GM23338 (cell line): Measurements from ENCODE around the gene ETHE1. TPM values are rescaled to one million over a fixed set of nuclear protein-coding genes. Genes with fewer than 3 reads are reported as not detected.
A peak's percentile ranks its signal among the peaks of the same experiment; 100 is the strongest.

Experiments
- ATAC-seq: fragments of 200-7000 bp; cut with Tn5 transposase; 3 replicates; pipeline ENCODE4 v1.9.1; 2020
- DNase-seq: peaks from one replicate; pipeline ENCODE4 v3.0.0-alpha.2; 2015; ENCODE audit warnings: low spot score
- H2AFZ ChIP-seq: fragments of 200-600 bp; sonication (generic); 2 replicates; pipeline ENCODE4 v1.8.0; 2016; ENCODE audit warnings: antibody characterized with exemption, mild to moderate bottlenecking, moderate library complexity
- H3F3A ChIP-seq: fragments of 200-600 bp; sonication (generic); replicated peaks from 2 replicates; pipeline ENCODE4 v1.8.0; 2017; ENCODE audit warnings: antibody characterized with exemption, mixed run types, low read depth
- H3K27ac ChIP-seq: fragments of 200-600 bp; sonication (generic); 2 replicates; pipeline ENCODE4 v1.6.1; 2016; ENCODE audit warnings: low read depth
- H3K27me3 ChIP-seq: fragments of 200-600 bp; sonication (generic); 2 replicates; pipeline ENCODE4 v1.8.0; 2016; ENCODE audit warnings: mild to moderate bottlenecking, mixed run types, moderate library complexity; ENCODE audit not compliant: insufficient read depth
- H3K36me3 ChIP-seq: fragments of 200-600 bp; sonication (generic); 2 replicates; pipeline ENCODE4 v1.8.0; 2016; ENCODE audit warnings: mild to moderate bottlenecking; ENCODE audit not compliant: insufficient read depth
- H3K4me1 ChIP-seq: fragments of 200-600 bp; sonication (generic); 2 replicates; pipeline ENCODE4 v1.8.0; 2016; ENCODE audit warnings: mild to moderate bottlenecking, moderate library complexity; ENCODE audit not compliant: insufficient read depth
- H3K4me2 ChIP-seq: fragments of 200-600 bp; sonication (generic); 2 replicates; pipeline ENCODE4 v1.7.1; 2017; ENCODE audit warnings: mixed run types
- H3K4me3 ChIP-seq: fragments of 200-600 bp; sonication (generic); 2 replicates; pipeline ENCODE4 v1.6.1; 2016; ENCODE audit warnings: mixed run types
- H3K79me2 ChIP-seq: fragments of 200-600 bp; sonication (generic); replicated peaks from 2 replicates; pipeline ENCODE4 v1.8.0; 2017; ENCODE audit warnings: mild to moderate bottlenecking; ENCODE audit not compliant: insufficient read depth
- H3K9me2 ChIP-seq: fragments of 200-600 bp; sonication (generic); 2 replicates; pipeline ENCODE4 v1.8.0; 2017; ENCODE audit not compliant: insufficient read depth
- H4K20me1 ChIP-seq: fragments of 200-600 bp; sonication (generic); replicated peaks from 2 replicates; pipeline ENCODE4 v1.8.0; 2017; ENCODE audit warnings: mild to moderate bottlenecking; ENCODE audit not compliant: insufficient read depth
- H3K27ac Mint-ChIP-seq: 2 replicates; pipeline ENCODE4 v1.8.0; 2020; ENCODE audit warnings: inconsistent platforms, mild to moderate bottlenecking, moderate library complexity, mixed read lengths
- H3K27me3 Mint-ChIP-seq: 3 replicates; pipeline ENCODE4 v1.8.0; 2022; ENCODE audit warnings: low read depth, mild to moderate bottlenecking, moderate library complexity, mixed read lengths, inconsistent platforms; ENCODE audit not compliant: insufficient read depth, poor library complexity
- H3K36me3 Mint-ChIP-seq: 3 replicates; pipeline ENCODE4 v1.8.0; 2021; ENCODE audit warnings: low read depth, mild to moderate bottlenecking, inconsistent platforms, moderate library complexity, mixed read lengths
- H3K4me1 Mint-ChIP-seq: 3 replicates; pipeline ENCODE4 v1.8.0; 2020; ENCODE audit warnings: mild to moderate bottlenecking, inconsistent platforms, mixed read lengths
- H3K4me3 Mint-ChIP-seq: 3 replicates; pipeline ENCODE4 v1.8.0; 2021; ENCODE audit warnings: moderate library complexity, mild to moderate bottlenecking, inconsistent platforms, mixed read lengths
- H3K9me3 Mint-ChIP-seq: 3 replicates; pipeline ENCODE4 v1.8.0; 2020; ENCODE audit warnings: moderate library complexity, mild to moderate bottlenecking, inconsistent platforms, mixed read lengths
- EZH2 ChIP-seq: fragments of 200-600 bp; sonication (generic); IDR thresholded peaks from one replicate; pipeline ENCODE4 v1.8.0; 2017; ENCODE audit warnings: antibody characterized with exemption, mild to moderate bottlenecking, low read depth; ENCODE audit not compliant: unreplicated experiment
- EZH2phosphoT487 ChIP-seq: fragments of 200-600 bp; sonication (generic); IDR thresholded peaks from one replicate; pipeline ENCODE4 v1.8.1; 2018; ENCODE audit warnings: antibody characterized with exemption; ENCODE audit not compliant: unreplicated experiment
- POLR2AphosphoS5 ChIP-seq: IDR thresholded peaks from 2 replicates; pipeline ENCODE4 v1.6.1; 2016; ENCODE audit warnings: antibody characterized with exemption, low read depth
- STAT1 ChIP-seq: IDR thresholded peaks from one replicate; pipeline ENCODE4 v1.6.1; 2016; ENCODE audit warnings: antibody characterized with exemption; ENCODE audit not compliant: unreplicated experiment
- ZNF331 ChIP-seq: fragments of 250-450 bp; sonication (Bioruptor Pico); IDR thresholded peaks from 2 replicates; pipeline ENCODE4 v1.5.0; 2020; ENCODE audit warnings: low read depth, mild to moderate bottlenecking, moderate library complexity
- ZNF462 ChIP-seq: fragments of 250-450 bp; sonication (Bioruptor Pico); IDR thresholded peaks from 2 replicates; pipeline ENCODE4 v1.5.0; 2020; ENCODE audit warnings: mild to moderate bottlenecking, moderate library complexity
- polyA plus RNA-seq: library from polyadenylated mRNA; unstranded; fragments of >200 nt; fragmentation: Nextera tagmentation; extraction: Ambion mirVana; gene quantifications from 2 replicates; pipeline ENCODE4 v1.2.1, GENCODE V29; 2016
- total RNA-seq: library from RNA; depleted of rRNA; stranded (reverse); fragments of >200 nt; shearing (Covaris generic); gene quantifications from 2 replicates; pipeline ENCODE4 v1.2.3, GENCODE V29; 2014

The ETHE1 gene
- total and polyA plus RNA-seq, 2 experiments from 2014 or later: 11.1 to 25.5 TPM

GRCh38 chr19:43534305-43534815 lies 7.4 kb upstream of the ETHE1 start (continued):
- TF ChIP-seq ZNF462 (CRISPR knock-in tag) (no peak), POLR2AphosphoS5 (no peak), EZH2 (no peak), EZH2phosphoT487 (no peak)

GRCh38 chr19:43533546-43534304 lies 6.7 kb upstream of the ETHE1 start:
- peak overlapping the region; percentile 78 for H3K27ac ChIP-seq
- Mint-ChIP-seq H3K27ac (peak overlapping the region; percentile 96), H3K27me3 (peaks cover 4% of the 10 kb centered on the region), H3K9me3 (peaks cover 4% of the 10 kb centered on the region; the same call in 1 of the 3 replicates), H3K4me3 (peak overlapping the region; percentile 83), H3K36me3 (peaks cover 18% of the 10 kb centered on the region), H3K4me1 (peaks cover 10% of the 10 kb centered on the region)
- H3K9me2 ChIP-seq: 0 out of 2 replicates have a peak, but pooled peaks cover 3% of the 10 kb centered on the region
- H3K4me1 ChIP-seq: peaks cover 6% of the 10 kb centered on the region; the same call in 1 of the 2 replicates
- peak overlapping the region; percentile 34 for H2AFZ ChIP-seq
- H3K79me2 ChIP-seq: no peaks in the 10 kb centered on the region
- H3K27me3 ChIP-seq: peaks cover 8% of the 10 kb centered on the region; the same call in 1 of the 2 replicates
- H3K4me3 ChIP-seq: peak overlapping the region; percentile 57
- TF ChIP-seq POLR2AphosphoS5: peak; percentile 32
- no peak for TF ChIP-seq ZNF331 (CRISPR knock-in tag)
- TF ChIP-seq STAT1: no peak
- peak overlapping the region; percentile 87 for H3K4me2 ChIP-seq
- H3K36me3 ChIP-seq: peaks cover 8% of the 10 kb centered on the region; the same call in 1 of the 2 replicates
- peaks cover 12% of the 10 kb centered on the region for H3F3A ChIP-seq
- no peaks in the 10 kb centered on the region; the same call in none of the 2 replicates for H4K20me1 ChIP-seq
- peak; percentile 76 for ATAC-seq
- peak; percentile 100 for DNase-seq
